Suprapubic skin (tissue), 4 donors: ENCODE measurements around the gene UQCRC1.

Experiments used
- EP300 ChIP-seq: sonication (generic); formaldehyde crosslinking; IDR thresholded peaks from one replicate; pipeline ENCODE4 v1.6.1; 2017; ENCODE audit warnings: antibody characterized with exemption
- POLR2A ChIP-seq, 2 donors: fragments of 450-650 bp; IDR thresholded peaks; one replicate each; pipeline ENCODE4 v1.6.1; 2017; ENCODE audit warnings: antibody characterized with exemption in 2 of 2, mild to moderate bottlenecking in 2 of 2, moderate library complexity in 2 of 2
- POLR2AphosphoS5 ChIP-seq, 3 donors: sonication (generic); formaldehyde crosslinking; IDR thresholded peaks; one replicate each; pipeline ENCODE4 v1.6.1; 2017; ENCODE audit warnings: antibody characterized with exemption in 3 of 3
- TF ChIP-seq, protein P1 (sequence below), 2 donors: fragments of 200-600 bp in 1 of 2; fragments of 450-650 bp in 1 of 2; sonication (generic) in 1 of 2; IDR thresholded peaks; one replicate each; pipeline ENCODE4 v1.5.1; 2016 to 2019; ENCODE audit warnings: antibody characterized with exemption in 2 of 2, mild to moderate bottlenecking in 1 of 2, moderate library complexity in 1 of 2

DNA sequence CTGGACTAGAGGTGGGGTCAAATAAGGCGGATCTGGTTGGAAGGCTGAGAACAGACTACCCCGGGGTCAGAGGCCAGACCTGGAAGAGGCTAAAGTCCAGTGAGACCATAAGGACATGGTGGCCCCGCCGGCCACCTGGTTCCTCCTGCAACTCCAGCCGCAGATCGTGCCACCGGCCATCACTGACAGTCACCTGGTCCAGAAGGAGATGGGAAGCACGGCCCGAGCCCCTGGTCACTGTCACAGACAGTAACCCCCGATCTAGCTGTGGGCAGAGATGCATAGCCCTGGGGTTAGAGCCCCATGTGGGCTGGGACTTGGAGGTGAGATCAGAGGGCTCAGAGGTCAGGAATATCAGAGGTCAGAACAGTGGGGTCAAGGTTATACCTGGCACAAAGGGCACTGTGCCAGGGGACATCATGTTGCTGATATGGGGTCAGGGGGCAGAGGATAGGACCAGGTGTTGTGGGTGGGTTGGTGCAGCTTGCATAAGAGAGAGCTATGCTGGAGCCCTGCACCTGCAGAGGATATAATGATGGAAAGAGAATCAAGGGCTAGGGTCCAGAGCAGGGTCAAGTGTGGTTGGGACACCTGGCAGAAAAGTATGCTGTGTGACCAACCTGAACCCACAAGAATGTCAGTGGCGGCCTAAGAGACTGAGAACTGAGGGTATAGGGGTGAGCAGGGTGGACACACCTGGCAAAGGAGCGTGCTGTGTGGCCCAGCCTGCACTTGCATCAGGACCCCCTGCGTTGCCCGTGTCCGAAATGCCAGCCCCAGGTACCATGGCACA is 43.7 kb upstream of the UQCRC1 start:
- TF ChIP-seq, protein P1, sequence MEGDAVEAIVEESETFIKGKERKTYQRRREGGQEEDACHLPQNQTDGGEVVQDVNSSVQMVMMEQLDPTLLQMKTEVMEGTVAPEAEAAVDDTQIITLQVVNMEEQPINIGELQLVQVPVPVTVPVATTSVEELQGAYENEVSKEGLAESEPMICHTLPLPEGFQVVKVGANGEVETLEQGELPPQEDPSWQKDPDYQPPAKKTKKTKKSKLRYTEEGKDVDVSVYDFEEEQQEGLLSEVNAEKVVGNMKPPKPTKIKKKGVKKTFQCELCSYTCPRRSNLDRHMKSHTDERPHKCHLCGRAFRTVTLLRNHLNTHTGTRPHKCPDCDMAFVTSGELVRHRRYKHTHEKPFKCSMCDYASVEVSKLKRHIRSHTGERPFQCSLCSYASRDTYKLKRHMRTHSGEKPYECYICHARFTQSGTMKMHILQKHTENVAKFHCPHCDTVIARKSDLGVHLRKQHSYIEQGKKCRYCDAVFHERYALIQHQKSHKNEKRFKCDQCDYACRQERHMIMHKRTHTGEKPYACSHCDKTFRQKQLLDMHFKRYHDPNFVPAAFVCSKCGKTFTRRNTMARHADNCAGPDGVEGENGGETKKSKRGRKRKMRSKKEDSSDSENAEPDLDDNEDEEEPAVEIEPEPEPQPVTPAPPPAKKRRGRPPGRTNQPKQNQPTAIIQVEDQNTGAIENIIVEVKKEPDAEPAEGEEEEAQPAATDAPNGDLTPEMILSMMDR (IDR thresholded peaks at IDR 0.05), result no peak
- TF ChIP-seq POLR2AphosphoS5 (IDR thresholded peaks at IDR 0.05) (no peak), POLR2A (IDR thresholded peaks at IDR 0.05) (no peak), EP300 (no peak)
